A673 (cell line): ENCODE measurements around the gene SPACA4. TPM values are rescaled to one million over a fixed set of nuclear protein-coding genes. Genes with fewer than 3 reads are reported as not detected.

Experiments used
- BruUV-seq: library from RNA; stranded (reverse); fragments of 400-500 nt; replicated peaks from 2 replicates; lab custom pipeline; 2021; lab: Mats Ljungman, UMichigan
- CTCF ChIA-PET: fragments of 300-600 bp; sonication (Branson Sonifier 250); formaldehyde crosslinking; loops from one replicate; lab custom pipeline; 2022; ENCODE audit warnings: antibody characterized with exemption; lab: Charles Lee
- POLR2A ChIA-PET: fragments of 300-600 bp; sonication (Branson Sonifier 250); formaldehyde crosslinking; loops from one replicate; lab custom pipeline; 2022; ENCODE audit warnings: antibody characterized with exemption; ENCODE audit not compliant: low non-redundant PET; lab: Charles Lee
- DNase-seq: peaks from one replicate; pipeline ENCODE4 v3.0.0-alpha.2; 2015; ENCODE audit warnings: low spot score
- H3K27ac ChIP-seq: fragments of 200-600 bp; sonication (generic); 2 replicates; pipeline ENCODE4 v1.5.1; 2016; ENCODE audit warnings: mixed run types, low read depth, mild to moderate bottlenecking, mixed read lengths, antibody characterized with exemption, low read length; ENCODE audit not compliant: poor library complexity, severe bottlenecking
- H3K27me3 ChIP-seq: fragments of 200-600 bp; sonication (generic); replicated peaks from 2 replicates; pipeline ENCODE4 v1.6.1; 2017; ENCODE audit warnings: mixed run types, low read depth, mild to moderate bottlenecking, mixed read lengths, antibody characterized with exemption, low read length; ENCODE audit not compliant: insufficient read depth, poor library complexity
- H3K36me3 ChIP-seq: fragments of 200-600 bp; sonication (generic); 2 replicates; pipeline ENCODE4 v1.6.1; 2016; ENCODE audit warnings: mixed run types, mild to moderate bottlenecking, mixed read lengths, antibody characterized with exemption, low read length; ENCODE audit not compliant: insufficient read depth, poor library complexity, severe bottlenecking
- H3K4me1 ChIP-seq: fragments of 200-600 bp; sonication (generic); 2 replicates; pipeline ENCODE4 v1.6.1; 2017; ENCODE audit warnings: mixed run types, mild to moderate bottlenecking, mixed read lengths, antibody characterized with exemption, low read length; ENCODE audit not compliant: insufficient read depth, poor library complexity, severe bottlenecking
- H3K4me3 ChIP-seq: fragments of 200-600 bp; sonication (generic); 2 replicates; pipeline ENCODE4 v1.5.1; 2016; ENCODE audit warnings: low read depth, mixed run types, mild to moderate bottlenecking, mixed read lengths, low read length; ENCODE audit not compliant: poor library complexity, severe bottlenecking
- H3K9me3 ChIP-seq: fragments of 200-600 bp; sonication (generic); 2 replicates; pipeline ENCODE4 v1.6.1; 2016; ENCODE audit warnings: mixed run types, low read depth, mild to moderate bottlenecking, mixed read lengths, antibody characterized with exemption, low read length; ENCODE audit not compliant: poor library complexity, severe bottlenecking
- EZH2 ChIP-seq: fragments of 200-600 bp; sonication (generic); IDR thresholded peaks from 2 replicates; pipeline ENCODE4 v1.6.1; 2017; ENCODE audit warnings: borderline replicate concordance, low read depth, mild to moderate bottlenecking, mixed read lengths, antibody characterized with exemption, low read length; ENCODE audit not compliant: poor library complexity, severe bottlenecking
- intact Hi-C: fragments of 100-400 bp; cut with micrococcal nuclease; formaldehyde crosslinking; loops from one replicate; pipeline ENCODE4 v1.10.0; 2022; ENCODE audit not compliant: unreplicated experiment
- total RNA-seq: library from RNA; stranded (reverse); gene quantifications from 2 replicates; pipeline ENCODE4 v1.2.3, GENCODE V29; 2021
- TF ChIP-seq, protein P1 (sequence below): fragments of 300-800, 200-600 bp; sonication (generic); conservative IDR thresholded peaks from 2 replicates; pipeline ENCODE4 v1.5.1; 2017; ENCODE audit warnings: low read depth, mild to moderate bottlenecking, antibody characterized with exemption, low read length, moderate library complexity, mixed read lengths

Gene SPACA4
- total RNA-seq, 1 experiment from 2014 or later: not detected

GRCh38 chr19:48625891-48626327 is 19.4 kb downstream of the SPACA4 start:
- no peak for DNase-seq
- Histone ChIP-seq H3K9me3 (no peaks in the 10 kb centered on the region), H3K4me3 (no peak overlapping the region), H3K4me1 (peaks cover 14% of the 10 kb centered on the region), H3K27me3 (no peaks in the 10 kb centered on the region), H3K27ac (no peak overlapping the region), H3K36me3 (no peaks in the 10 kb centered on the region)
- TF ChIP-seq, protein P1, sequence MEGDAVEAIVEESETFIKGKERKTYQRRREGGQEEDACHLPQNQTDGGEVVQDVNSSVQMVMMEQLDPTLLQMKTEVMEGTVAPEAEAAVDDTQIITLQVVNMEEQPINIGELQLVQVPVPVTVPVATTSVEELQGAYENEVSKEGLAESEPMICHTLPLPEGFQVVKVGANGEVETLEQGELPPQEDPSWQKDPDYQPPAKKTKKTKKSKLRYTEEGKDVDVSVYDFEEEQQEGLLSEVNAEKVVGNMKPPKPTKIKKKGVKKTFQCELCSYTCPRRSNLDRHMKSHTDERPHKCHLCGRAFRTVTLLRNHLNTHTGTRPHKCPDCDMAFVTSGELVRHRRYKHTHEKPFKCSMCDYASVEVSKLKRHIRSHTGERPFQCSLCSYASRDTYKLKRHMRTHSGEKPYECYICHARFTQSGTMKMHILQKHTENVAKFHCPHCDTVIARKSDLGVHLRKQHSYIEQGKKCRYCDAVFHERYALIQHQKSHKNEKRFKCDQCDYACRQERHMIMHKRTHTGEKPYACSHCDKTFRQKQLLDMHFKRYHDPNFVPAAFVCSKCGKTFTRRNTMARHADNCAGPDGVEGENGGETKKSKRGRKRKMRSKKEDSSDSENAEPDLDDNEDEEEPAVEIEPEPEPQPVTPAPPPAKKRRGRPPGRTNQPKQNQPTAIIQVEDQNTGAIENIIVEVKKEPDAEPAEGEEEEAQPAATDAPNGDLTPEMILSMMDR: no peak
- no peak for TF ChIP-seq EZH2
- BruUV-seq: no TSS peak
- POLR2A ChIA-PET: interaction anchor here (0.6 kb wide), 1 partner anchor 359 kb away, joined by 6 read pairs; no protein-coding TSS in a partner anchor
- CTCF ChIA-PET: no interaction called here
- intact Hi-C loops: no loop called here

DNA sequence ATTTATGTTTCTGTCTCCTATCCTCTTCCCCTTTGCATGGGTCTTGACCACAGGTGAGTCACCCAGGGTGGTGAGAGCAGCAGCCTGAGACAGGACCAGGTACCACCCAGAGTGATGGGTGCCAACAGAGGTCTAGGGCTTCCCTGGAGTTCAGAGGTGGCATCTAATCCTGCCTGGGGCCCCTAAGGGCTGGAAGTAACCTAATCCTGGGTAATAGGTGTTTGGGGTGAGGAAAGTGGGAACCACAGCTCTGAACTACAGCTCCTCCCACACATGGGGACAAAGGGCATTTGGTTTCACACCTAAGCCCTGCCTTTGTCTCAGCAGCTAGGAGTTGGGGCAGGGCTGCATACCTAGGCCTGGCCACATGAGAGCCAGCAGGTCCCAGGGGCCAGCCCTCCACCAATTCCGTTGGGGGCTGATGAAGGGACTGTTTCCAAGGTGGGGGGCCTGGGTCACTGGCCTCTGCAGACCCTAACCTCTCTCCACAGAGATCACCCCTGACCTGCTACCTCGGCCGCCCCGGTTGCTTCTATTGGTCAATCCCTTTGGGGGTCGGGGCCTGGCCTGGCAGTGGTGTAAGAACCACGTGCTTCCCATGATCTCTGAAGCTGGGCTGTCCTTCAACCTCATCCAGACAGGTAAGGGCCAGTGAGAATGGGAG is 20.8 kb downstream of the SPACA4 start:
- Histone ChIP-seq H3K4me3 (no peak overlapping the region), H3K27me3 (no peaks in the 10 kb centered on the region), H3K27ac (no peak overlapping the region), H3K4me1 (peaks cover 21% of the 10 kb centered on the region), H3K36me3 (peaks cover 8% of the 10 kb centered on the region), H3K9me3 (no peaks in the 10 kb centered on the region)
- no TSS peak for BruUV-seq
- CTCF ChIA-PET: no interaction called here
- intact Hi-C loops: no loop called here
- POLR2A ChIA-PET: interaction anchor here (0.6 kb wide), 1 partner anchor 9 kb away, joined by 4 read pairs; the partner anchor contains the start of gene RPL18
- TF ChIP-seq, protein P1: no peak
- no peak for TF ChIP-seq EZH2
- DNase-seq: no peak

- CTCF ChIA-PET: no interaction called here
- Histone ChIP-seq H3K27me3 (no peaks in the 10 kb centered on the region), H3K4me3 (no peak overlapping the region), H3K9me3 (no peaks in the 10 kb centered on the region), H3K36me3 (peaks cover 13% of the 10 kb centered on the region), H3K27ac (no peak overlapping the region), H3K4me1 (peaks cover 27% of the 10 kb centered on the region)
- intact Hi-C loops: no loop called here
- TF ChIP-seq, protein P1: no peak
- TF ChIP-seq EZH2: no peak
- POLR2A ChIA-PET: no interaction called here
- no peak for DNase-seq
- BruUV-seq: no TSS peak
Observed at GRCh38 chr19:48627865-48628314, 21.3 kb downstream of the SPACA4 start.
